Suprapubic skin (tissue), 4 donors: ENCODE results near the gene YOD1. TPM values are rescaled to one million over a fixed set of nuclear protein-coding genes. Genes with fewer than 3 reads are reported as not detected.

Source experiments
- DNase-seq, 2 donors: peaks; one replicate each; pipeline ENCODE4 v3.0.0-alpha.2; 2019; ENCODE audit warnings: low spot score in 2 of 2
- H3K27ac ChIP-seq: fragments of 200-600 bp; sonication (generic); one replicate; pipeline ENCODE4 v1.5.1; 2019
- H3K27me3 ChIP-seq: fragments of 200-600 bp; sonication (generic); one replicate; pipeline ENCODE4 v1.5.1; 2019
- H3K36me3 ChIP-seq: fragments of 200-600 bp; sonication (generic); one replicate; pipeline ENCODE4 v1.5.1; 2019
- H3K4me1 ChIP-seq: fragments of 200-600 bp; sonication (generic); one replicate; pipeline ENCODE4 v1.5.1; 2019
- H3K4me3 ChIP-seq: fragments of 200-600 bp; sonication (generic); one replicate; pipeline ENCODE4 v1.5.1; 2019; ENCODE audit warnings: mild to moderate bottlenecking
- H3K9me3 ChIP-seq: fragments of 200-600 bp; sonication (generic); one replicate; pipeline ENCODE4 v1.5.1; 2019
- CTCF ChIP-seq, 2 donors: fragments of 200-600 bp in 1 of 2; fragments of 450-650 bp in 1 of 2; sonication (generic) in 1 of 2; IDR thresholded peaks; one replicate each; pipeline ENCODE4 v1.5.1; 2016 to 2019; ENCODE audit warnings: antibody characterized with exemption in 2 of 2, mild to moderate bottlenecking in 1 of 2, moderate library complexity in 1 of 2
- EP300 ChIP-seq: sonication (generic); formaldehyde crosslinking; IDR thresholded peaks from one replicate; pipeline ENCODE4 v1.6.1; 2017; ENCODE audit warnings: antibody characterized with exemption
- POLR2A ChIP-seq, 2 donors: fragments of 450-650 bp; IDR thresholded peaks; one replicate each; pipeline ENCODE4 v1.6.1; 2017; ENCODE audit warnings: antibody characterized with exemption in 2 of 2, mild to moderate bottlenecking in 2 of 2, moderate library complexity in 2 of 2
- POLR2AphosphoS5 ChIP-seq, 3 donors: sonication (generic); formaldehyde crosslinking; IDR thresholded peaks; one replicate each; pipeline ENCODE4 v1.6.1; 2017; ENCODE audit warnings: antibody characterized with exemption in 3 of 3
- WGBS: methylation state at CpG from one replicate; pipeline ENCODE4 v1.1.5; 2018; 5-methylcytosine and 5-hydroxymethylcytosine counted together
- total RNA-seq, 4 donors: library from RNA; depleted of rRNA; stranded (reverse); fragments of >200 nt; gene quantifications; one replicate each; pipeline ENCODE4 v1.1.0, GENCODE V29; 2016

The YOD1 gene
- total RNA-seq, 4 donors from 2014 or later = 20.4 to 63.6 (median 42.8) TPM

- TF ChIP-seq CTCF (IDR thresholded peaks at IDR 0.05) (no peak), EP300 (no peak), POLR2AphosphoS5 (IDR thresholded peaks at IDR 0.05) (no peak), POLR2A (IDR thresholded peaks at IDR 0.05) (no peak)
- no peak overlapping the region for H3K4me3 ChIP-seq
Observed at GRCh38 chr1:207006914-207007313, 44.1 kb downstream of the YOD1 start.

GRCh38 chr1:207006083-207006482, 44.9 kb downstream of the YOD1 start:
- Histone ChIP-seq H3K27me3 (no peaks in the 10 kb centered on the region), H3K4me3 (no peak overlapping the region), H3K4me1 (peaks cover 12% of the 10 kb centered on the region), H3K27ac (no peak overlapping the region), H3K36me3 (no peaks in the 10 kb centered on the region), H3K9me3 (no peaks in the 10 kb centered on the region)
- 84% methylated on average over 3 of the region's 3 CpGs for WGBS
- DNase-seq = no peak
- TF ChIP-seq POLR2A (IDR thresholded peaks at IDR 0.05) (no peak), EP300 (no peak), CTCF (IDR thresholded peaks at IDR 0.05) (no peak), POLR2AphosphoS5 (IDR thresholded peaks at IDR 0.05) (no peak)

More at GRCh38 chr1:207006914-207007313, 44.1 kb downstream of the YOD1 start:
- DNase-seq = no peak
- H3K27me3 ChIP-seq = no peaks in the 10 kb centered on the region
- H3K27ac ChIP-seq = peak overlapping the region; percentile 57
- H3K4me1 ChIP-seq = peaks cover 12% of the 10 kb centered on the region
- WGBS = 53% methylated on average over 3 of the region's 3 CpGs
- H3K36me3 ChIP-seq = no peaks in the 10 kb centered on the region
- no peaks in the 10 kb centered on the region for H3K9me3 ChIP-seq

GRCh38 chr1:207004931-207005830, 45.8 kb downstream of the YOD1 start:
- WGBS = 40% methylated on average over 9 of the region's 9 CpGs
- no peak for DNase-seq
- Histone ChIP-seq H3K4me1 (peaks cover 12% of the 10 kb centered on the region), H3K4me3 (no peak overlapping the region), H3K27ac (peak overlapping the region; percentile 23), H3K27me3 (no peaks in the 10 kb centered on the region), H3K9me3 (no peaks in the 10 kb centered on the region), H3K36me3 (no peaks in the 10 kb centered on the region)
- TF ChIP-seq CTCF (IDR thresholded peaks at IDR 0.05) (peak; percentile 24 to 62), POLR2A (IDR thresholded peaks at IDR 0.05) (no peak)

DNA sequence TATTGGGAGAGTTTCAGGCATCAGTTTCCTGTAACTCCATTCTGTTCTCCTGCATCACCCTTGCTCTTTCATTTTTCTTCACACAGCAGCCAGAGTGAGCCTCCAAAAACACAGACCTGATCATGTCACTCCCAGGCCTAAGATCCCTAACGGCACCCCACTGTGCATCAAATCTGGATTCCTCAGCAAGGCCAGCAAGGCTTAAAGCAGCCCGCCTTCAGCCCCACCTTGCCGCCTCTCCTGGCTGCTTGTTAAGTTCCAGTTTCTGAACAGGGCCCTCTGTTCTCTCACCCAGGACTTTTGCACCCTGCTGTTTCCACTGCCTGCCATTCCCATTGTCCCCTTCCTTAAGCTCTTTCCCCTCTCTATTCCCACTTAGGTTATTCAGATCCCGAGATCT, 47.8 kb downstream of the YOD1 start:
- no peaks in the 10 kb centered on the region for H3K27me3 ChIP-seq
- no peaks in the 10 kb centered on the region for H3K36me3 ChIP-seq
- no peak overlapping the region for H3K4me3 ChIP-seq
- 82% methylated on average over 4 of the region's 4 CpGs for WGBS
- H3K9me3 ChIP-seq = no peaks in the 10 kb centered on the region
- H3K4me1 ChIP-seq = peaks cover 12% of the 10 kb centered on the region
- TF ChIP-seq EP300 (no peak), CTCF (IDR thresholded peaks at IDR 0.05) (no peak), POLR2AphosphoS5 (IDR thresholded peaks at IDR 0.05) (no peak), POLR2A (IDR thresholded peaks at IDR 0.05) (no peak)
- peak overlapping the region; percentile 74 for H3K27ac ChIP-seq
- DNase-seq = no peak

GRCh38 chr1:207002724-207003146, 48.3 kb downstream of the YOD1 start:
- peaks cover 12% of the 10 kb centered on the region for H3K4me1 ChIP-seq
- H3K9me3 ChIP-seq = no peaks in the 10 kb centered on the region
- H3K36me3 ChIP-seq = no peaks in the 10 kb centered on the region
- no peak for DNase-seq
- no peak overlapping the region for H3K4me3 ChIP-seq
- 40% methylated on average over 1 of the region's 1 CpG for WGBS
- no peaks in the 10 kb centered on the region for H3K27me3 ChIP-seq
- TF ChIP-seq EP300 (no peak), POLR2A (IDR thresholded peaks at IDR 0.05) (no peak), CTCF (IDR thresholded peaks at IDR 0.05) (no peak), POLR2AphosphoS5 (IDR thresholded peaks at IDR 0.05) (peak in 1 of 3 donors; percentile 23)
- H3K27ac ChIP-seq = peak overlapping the region; percentile 74
